GM19455 (cell line): ENCODE measurements around the gene RIMS4.

ENCODE experiments used
- ATAC-seq: cut with Tn5 transposase; IDR thresholded peaks from one replicate; pipeline ENCODE4 v1.9.1; 2021; ENCODE audit not compliant: unreplicated experiment

RIMS4 gene

DNA sequence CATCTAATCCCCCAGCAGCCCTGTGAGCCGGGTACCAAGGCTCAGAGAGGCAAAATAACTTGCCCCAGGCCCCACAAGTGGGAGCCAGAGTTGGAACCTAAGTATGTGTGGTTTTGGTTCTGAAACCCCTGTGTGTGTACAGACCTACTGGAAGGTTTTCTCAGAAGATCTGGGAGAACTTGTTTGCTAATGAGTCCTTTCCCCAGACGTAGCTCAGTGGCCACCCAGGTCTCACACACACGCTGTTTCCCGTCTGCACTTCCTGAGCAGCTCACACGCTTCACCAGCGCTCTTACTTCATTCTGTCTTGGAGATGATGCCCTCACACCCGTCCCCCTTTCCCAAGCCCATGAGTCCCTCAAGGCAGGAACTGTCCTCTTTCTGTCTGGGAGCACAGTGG is 87.0 kb downstream of the RIMS4 start:
- ATAC-seq: no peak

DNA sequence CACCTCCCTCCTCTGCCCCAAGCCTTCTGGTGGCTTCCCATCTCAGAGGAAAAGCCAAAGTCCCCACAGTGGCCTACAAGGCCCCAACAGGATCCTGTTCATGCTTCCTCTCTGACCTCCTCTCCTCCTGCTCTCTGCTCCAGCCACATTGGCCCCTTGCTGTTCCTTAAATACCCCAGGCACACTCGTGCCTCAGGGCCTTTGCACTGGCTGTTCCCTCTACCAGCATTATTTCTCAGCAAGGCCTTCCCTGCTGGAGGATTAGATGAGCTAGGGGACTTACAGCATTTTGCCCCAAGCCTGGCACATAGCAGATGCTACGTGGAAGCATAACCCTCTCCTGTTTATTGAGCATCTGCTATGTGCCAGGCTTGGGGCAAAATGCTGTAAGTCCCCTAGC is 87.4 kb downstream of the RIMS4 start:
- ATAC-seq: no peak

DNA sequence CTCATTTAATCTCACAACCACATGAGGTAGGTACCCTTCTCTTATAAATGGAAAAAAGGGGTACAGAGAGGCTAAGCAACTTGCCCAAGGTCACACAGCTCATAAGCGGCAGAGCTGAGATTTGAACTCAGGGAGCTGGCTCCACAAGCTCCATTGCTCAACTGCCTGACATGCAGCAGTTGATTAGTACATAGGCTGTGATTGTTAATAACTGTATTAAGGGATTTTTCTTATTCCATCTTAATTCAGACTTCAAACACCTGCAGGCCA is 88.6 kb downstream of the RIMS4 start:
- ATAC-seq: no peak

DNA sequence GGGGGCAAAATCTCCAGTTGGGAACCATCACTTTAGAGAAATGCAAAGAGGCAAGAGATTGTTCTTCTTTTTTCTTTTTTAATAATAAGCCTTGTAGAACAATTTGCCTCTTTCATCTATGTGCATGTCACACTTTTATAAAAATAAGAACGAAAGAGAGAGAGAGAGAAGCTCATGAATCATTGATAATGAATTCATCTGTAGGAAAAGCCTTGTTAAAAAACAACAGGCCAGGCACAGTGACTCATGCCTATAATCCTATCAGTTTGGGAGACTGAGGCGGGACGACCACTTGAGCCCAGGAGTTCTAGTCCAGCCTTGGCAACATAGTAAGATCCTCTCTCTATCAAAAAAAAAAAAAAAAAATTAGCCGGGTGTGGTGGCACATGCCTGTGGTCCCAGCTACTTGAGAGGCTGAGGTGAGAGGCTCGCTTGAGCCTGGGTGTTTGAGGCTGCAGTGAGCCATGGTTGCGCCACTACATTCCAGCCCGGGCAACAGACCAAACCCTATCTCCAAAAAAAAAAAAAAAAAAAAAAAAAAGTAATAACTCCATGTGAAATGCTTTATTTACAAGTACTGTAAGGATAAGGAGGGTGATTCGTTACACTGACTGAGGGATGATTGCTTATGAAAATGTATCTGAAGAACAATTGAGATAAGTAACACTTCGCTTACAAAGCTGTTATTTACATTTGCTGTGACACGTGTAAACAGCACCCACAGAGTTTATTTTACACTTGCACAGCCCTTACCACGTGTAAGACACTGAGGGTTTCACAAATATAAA is 89.2 kb downstream of the RIMS4 start:
- no peak for ATAC-seq

DNA sequence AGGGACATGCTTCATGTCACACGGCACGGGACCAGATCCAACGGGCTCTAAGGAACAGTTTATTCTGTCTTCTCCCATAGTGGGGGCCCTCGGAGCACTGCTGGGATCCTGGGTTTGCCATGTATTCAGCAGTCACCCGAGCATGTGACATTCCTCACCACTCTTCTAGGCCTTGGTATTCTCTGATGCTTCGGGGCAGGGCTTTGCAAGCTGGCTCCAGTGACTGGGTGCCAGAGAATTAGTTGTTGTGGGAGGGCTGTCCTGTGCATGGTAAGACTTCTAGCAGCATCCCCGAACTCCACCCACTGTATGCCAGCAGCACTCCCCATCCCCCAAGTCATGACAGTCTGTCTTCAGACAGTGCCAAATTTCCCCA is 89.7 kb downstream of the RIMS4 start:
- ATAC-seq: no peak

DNA sequence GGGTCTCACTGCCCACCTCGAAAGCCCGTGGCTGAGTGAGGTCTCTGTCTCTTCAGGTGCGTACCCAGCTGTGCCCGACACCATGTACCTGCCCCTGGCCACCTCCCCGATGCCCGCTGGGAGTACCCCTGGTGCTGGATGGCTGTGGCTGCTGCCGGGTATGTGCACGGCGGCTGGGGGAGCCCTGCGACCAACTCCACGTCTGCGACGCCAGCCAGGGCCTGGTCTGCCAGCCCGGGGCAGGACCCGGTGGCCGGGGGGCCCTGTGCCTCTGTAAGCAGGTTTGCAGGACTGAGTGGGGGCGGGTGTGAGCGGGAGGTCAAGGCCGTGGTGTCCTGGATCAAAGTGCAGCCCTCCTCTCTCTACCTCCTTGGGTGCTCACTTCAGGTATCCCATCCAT is 90.5 kb downstream of the RIMS4 start:
- ATAC-seq: no peak

DNA sequence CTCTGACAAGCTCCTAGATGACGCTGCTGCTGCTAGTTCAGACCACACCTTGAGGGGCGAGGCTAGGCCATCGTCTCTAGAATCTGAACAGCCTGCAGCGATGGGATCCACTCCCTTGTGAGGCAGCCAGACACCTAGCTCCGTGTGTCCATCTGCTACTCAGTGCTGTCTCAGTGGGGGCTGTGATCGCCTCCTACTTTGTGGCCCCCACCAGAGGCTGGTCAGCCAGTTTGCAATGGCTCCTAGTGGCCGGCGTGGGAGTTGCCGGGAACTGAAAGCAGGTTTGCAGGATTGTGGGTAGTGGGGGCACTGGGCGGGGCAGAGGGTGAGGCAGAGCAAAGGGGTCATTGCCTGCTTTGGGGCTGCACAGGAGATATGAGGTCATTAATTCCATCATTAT is 92.4 kb downstream of the RIMS4 start:
- ATAC-seq: no peak

DNA sequence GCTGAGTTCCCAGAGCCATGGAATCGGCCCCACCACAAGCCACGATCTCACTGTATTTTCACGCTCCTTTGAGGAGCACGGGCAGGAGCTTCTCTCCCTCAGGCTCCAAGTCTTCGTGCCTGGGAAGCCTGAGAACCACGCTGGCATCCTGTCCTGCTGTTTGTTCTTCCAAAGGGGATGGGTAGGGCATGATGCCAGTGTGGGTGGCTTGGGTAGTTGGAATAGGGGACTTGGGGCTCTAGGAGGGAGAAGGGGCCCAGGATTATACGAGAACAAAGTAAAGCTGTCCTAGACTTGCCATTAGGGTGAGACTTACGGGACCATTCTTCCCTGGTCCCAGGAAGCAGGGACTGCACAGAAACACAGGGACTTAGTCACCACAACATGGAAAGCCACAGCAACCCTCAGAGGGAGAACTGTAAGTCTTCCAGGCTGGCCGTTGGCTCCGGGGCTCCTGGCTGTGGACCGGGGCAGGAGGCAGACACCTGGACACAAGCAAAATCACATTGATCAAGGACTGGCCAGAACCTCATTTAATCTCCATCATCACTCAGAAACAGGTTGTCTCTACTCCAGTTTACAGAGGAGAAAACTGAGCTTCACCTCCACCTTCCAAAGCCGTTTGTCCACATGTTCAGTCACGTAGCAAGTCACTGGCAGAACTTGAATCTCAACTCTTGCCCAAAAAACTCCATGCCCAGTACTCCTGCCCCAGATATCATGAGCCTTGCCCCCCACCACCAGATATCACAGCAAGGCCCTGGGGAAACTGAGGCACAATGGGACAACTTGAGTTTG is 93.8 kb downstream of the RIMS4 start:
- ATAC-seq: no peak

DNA sequence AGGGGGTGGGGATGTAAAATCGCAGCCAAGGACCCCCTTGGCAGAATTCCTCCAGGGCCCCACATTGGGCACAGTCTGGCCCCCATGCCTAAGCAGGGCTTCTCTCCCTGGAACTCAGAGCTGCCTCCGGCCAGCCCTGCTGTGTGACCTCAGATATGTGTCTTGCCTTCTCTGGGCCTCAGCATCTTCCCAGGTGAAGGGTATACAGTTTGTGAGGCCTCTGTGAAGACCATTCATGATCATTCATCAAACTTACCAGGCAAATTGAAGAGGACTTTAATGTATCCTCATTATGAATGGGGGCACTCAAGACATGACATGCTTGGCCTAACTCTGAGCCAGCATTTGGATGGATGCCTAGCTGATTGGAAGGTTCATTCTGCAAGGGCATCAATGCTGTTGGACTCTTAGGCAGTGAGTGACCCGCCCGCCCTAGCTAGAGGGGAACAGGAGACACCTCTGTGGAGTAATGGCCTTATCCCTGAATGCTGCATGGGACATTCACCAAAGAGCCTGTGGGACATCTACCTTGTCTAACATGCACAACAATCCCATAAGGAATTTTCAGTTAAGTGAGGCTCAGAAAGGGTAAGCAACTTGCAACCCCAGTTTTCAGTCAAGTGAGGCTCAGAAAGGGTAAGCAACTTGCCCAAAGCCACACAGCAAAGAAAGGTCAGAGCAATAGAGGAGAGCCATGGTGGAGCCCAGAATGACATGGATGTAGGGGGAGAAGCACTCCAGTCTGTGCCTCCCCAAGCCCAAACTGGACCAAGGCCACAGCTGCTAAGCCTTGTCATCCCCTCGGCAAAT is 94.6 kb downstream of the RIMS4 start:
- ATAC-seq: no peak

DNA sequence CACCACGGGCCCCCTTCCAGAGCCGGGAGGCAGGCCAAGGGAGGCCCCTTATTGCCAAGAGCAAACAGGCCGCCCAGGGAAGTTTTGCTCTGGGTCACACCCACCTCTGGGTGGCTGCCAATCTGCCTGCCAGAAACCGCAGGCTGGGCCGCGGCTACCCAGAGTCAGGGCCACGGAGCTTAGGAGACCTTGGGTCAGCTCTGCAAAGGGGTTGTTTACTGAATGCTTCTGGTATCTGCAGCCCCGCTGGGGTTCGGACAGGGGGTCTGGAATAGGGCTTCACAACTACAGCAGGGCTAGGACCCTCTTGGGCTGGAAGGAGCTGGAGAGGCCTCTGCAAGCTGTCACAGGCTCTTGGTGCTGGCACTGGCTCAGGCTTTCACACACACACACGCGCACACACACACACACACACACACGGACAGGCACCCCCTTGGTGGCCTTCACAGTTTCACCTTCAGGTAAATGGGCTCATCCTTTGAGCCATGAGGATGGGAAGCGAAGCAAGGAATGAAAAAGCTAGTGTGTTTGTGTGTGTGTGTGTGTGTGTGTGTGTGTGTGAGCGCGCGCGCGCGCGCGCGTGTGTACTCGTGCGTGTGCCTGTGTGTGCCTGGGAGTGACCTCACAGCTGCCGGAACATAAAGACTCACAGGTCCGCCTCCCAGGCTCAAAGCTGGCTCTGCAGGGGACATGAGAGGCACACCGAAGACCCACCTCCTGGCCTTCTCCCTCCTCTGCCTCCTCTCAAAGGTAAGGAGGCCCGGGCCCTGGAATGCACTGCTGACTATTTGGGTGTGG is 95.4 kb downstream of the RIMS4 start, which contains the start of gene CCN5:
CCN5 (plus strand) TSS at position 669 of the 798 bp plus-strand sequence; CDS start at position 691, 22 bp downstream.
- no peak for ATAC-seq

DNA sequence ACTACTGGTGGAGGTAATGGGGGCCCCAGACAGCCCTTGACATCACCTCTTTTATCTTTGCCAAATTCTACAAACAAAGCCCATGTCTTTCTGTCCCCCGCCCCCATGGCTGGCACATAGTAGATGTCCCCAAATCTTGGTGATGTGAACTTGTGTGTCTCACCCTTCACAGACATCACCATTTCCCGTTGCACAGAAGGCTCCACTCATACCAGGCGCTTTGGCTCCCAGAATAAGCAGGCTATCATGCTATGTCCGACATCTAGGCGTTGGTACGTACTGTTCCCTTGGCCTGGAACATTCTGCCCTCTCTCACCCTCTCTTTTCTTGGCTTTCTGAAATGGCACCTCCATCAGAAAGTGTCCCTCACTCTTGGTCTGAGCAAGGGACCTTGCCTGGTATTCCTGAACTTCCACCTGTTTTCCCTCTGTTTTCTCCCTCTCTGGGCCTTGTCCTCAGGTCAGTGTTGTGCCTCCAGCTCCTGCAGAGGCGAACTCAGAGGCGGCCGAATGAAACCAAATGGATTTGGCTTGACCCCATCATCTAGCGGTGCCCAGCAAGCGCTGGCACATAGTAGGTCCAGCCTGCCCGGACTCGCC is 96.1 kb downstream of the RIMS4 start:
- ATAC-seq: no peak

DNA sequence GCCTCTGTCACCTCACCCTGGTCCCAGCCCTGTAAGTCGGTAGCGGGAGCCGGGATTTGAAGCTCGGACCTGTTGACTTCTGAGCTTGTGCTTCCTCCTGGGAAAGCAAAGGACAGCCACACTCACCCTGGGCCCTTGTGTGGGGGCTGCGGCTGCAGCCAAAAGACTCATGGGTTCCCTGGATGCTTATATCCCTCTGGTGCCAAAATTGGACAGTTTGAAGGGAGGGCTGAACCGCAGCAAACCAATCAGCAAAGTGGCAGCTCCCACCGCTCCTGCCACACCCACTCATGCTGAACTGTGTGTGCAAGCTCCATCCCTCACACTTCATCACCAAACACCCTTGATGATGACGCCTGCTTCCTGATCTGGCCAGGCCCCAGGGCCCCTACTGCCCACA is 99.1 kb downstream of the RIMS4 start:
- no peak for ATAC-seq

DNA sequence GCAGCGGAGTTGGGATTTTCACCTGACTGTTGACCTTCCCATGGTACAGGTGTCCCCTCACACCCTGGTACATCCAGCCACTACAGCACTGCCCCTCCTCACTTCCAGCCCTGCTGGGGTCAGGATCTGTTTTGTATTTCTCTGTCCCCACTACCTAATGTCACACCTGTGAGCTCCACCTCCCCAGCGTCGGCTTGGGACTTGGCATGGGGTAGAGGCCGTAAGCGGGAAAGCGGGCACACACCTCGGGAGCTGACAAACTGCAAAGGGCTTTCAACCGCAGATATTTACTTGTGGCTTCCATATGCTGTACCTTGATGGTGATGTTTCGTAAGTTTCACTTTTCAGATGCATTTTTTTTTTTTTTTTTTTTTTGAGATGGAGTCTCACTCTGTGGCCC is 100.5 kb downstream of the RIMS4 start:
- ATAC-seq: no peak

DNA sequence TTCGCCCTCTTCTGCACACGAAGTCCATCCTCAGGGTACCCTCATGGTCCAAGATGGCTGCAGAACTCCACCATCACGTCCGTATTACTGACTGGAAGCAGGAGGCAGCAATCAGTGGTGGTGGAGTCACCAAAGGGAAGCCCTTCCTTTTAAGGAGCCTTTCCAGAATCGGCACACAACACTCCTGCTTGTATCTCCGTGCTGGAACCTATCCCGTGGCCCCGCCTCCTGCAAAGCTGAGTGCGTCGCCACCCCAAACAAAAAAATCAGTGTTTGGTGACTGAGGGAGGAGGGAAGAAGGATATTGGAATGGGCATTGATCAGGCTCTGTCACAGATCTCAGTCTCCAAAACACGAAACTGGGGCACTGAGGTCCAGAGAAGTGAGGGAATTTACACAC is 101.0 kb downstream of the RIMS4 start:
- no peak for ATAC-seq

DNA sequence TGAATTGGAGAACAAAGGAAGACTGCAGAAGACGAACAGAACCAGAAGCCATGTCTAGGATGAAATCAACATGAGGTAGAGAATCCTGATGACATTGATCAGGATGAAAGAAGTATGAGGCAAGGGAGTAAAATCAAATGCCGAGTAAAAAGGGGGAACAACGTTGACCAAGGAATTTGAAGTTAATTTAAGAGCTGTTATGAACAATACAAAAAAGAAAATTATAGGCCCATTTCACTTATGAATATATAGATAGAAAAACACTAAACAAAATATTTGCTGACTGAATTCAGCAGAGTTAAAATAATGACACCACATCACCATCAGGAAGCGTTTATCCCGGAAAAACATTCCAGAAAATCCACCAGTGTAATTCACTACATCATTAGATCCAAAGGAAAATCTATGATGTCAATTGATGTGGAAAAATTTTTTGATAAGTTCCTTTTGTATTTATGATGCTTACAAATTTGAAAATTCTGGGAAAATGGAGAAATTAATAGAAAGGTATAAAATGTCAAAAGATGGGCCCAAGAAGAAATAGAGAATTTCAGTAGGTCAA is 103.2 kb downstream of the RIMS4 start:
- no peak for ATAC-seq

DNA sequence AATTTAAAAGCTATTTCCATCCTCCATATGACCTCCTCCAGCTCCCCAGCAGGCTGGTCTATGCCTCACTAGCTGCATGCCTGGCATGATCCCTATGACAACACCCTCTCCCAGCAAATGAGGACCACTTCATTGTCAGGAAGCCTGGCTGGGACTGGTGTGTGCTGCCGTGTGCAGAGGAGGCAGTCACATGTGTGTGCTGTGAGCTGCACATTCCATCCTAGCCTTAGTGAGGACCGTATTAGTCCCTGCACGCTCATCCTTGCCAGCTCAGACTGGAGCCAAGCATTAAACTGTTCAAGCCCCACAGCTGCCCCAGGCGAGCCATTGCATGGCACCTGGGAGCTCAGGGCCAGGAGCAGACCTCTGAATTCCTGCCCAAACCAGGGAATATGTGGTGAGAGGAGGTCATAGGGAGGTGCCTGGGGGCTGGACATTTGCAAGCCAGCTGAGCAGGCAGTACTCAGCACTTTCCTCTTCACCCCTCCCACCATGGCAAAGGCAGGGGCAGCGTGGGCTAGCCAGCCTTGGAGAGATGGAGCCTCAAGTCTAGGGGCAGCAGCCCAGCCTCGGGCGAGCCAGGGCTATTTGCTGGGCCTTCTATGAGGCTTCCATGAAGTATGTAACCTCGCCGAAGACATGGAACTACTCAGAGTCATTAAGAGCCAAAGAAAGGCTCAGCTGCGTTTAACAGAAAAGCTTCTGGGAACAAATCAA is 103.9 kb downstream of the RIMS4 start:
- ATAC-seq: no peak

DNA sequence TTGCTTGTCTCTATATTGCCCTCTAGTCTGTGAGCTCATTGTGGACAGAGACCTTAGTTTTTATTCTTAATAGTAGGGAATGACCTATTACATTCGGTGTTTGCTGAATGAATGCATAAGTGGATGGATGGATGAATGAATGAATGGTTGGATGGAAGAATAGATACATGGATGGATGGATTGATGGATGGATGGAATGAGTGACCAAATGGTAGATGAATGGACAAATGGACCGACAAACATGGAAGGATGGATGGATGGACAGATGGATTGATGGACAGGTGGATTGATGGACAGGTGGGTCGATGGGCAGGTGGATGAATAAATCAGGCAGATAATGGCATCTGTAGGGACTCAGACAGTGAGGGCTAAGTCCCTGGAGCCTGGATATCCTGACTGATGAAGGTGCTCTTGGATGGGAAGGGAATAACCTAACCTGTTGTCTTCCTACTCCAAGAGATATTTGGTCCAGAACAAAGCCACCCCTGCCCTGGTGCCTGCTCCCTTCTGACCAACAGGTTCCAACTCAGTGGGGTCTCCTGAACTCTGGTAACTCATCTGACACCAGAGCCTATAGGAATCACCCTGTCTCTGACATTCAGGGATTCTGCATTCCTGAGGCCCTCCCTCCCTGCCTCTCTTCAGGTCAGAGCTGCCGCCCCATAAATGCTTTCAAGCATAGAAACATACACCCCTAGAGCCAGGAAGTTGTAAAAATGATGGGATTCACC is 104.8 kb downstream of the RIMS4 start:
- no peak for ATAC-seq

DNA sequence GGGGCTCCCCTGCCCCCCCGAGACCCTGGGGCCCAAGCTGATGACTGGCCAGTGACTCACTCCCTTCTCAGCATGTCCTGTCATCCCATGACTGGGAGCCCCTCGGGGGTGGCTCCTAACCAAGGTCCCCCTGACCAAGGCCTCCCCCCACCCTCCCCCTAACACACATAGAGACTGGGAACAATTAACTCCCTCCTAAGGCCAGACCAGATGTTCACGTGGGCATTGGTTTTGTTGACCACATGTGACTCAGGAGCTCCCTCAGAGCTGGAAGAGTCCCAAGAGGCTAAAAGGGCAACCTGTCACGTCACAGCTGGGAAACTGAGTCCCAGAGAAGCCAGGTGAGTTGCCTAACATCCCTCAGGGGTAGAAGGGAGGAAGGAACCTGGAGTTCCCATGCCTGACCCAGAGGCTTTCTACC is 105.8 kb downstream of the RIMS4 start:
- ATAC-seq: no peak

DNA sequence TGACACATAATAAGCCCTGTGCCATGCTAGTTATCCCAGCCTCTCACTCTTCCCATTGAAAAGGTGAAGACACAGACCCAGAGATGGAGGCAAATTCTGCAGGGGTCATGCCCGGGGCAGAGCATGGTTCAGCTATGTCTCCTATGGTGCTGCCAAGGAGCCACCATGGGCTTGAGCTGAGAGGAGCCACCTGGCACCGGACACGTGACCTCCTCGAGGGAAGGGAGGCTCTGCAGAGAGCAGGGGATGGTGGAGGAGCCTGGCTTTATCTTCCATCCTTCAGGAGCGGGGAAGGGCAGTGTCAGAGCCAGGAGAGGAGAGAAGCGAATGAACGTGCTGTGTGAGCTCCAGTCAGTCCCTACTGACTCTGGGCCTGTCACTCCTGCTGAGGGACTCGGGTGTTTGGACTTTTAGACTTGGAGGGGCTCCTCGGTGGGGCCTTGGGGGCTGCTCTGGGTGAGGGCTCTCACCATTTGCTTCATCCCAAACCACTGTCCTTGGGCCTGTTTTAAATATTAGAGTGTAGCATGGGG is 106.3 kb downstream of the RIMS4 start:
- ATAC-seq: no peak
